CMK (cell line): ENCODE results near the gene MED25.
A peak's percentile ranks its signal among the peaks of the same experiment; 100 is the strongest.

Experiments
- DNase-seq: peaks from one replicate; pipeline ENCODE4 v3.0.0-alpha.2; 2010; ENCODE audit warnings: low read depth

The MED25 gene

DNA sequence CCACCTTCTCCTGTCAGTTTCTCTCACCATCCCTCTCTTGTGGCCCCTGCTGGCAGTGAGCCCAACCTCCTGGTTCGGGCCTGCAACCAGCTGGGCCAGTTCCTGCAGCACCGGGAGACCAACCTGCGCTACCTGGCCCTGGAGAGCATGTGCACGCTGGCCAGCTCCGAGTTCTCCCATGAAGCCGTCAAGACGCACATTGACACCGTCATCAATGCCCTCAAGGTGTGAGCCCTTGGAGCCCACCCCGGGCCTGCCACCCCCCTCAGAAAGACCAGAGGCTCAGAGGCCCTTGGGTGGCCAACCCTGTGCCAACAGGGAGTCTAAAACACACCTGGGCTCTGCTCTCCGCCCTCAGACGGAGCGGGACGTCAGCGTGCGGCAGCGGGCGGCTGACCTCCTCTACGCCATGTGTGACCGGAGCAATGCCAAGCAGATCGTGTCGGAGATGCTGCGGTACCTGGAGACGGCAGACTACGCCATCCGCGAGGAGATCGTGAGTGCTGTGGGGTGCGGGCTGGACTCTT lies 18.8 kb upstream of the MED25 start:
- DNase-seq: no peak

DNA sequence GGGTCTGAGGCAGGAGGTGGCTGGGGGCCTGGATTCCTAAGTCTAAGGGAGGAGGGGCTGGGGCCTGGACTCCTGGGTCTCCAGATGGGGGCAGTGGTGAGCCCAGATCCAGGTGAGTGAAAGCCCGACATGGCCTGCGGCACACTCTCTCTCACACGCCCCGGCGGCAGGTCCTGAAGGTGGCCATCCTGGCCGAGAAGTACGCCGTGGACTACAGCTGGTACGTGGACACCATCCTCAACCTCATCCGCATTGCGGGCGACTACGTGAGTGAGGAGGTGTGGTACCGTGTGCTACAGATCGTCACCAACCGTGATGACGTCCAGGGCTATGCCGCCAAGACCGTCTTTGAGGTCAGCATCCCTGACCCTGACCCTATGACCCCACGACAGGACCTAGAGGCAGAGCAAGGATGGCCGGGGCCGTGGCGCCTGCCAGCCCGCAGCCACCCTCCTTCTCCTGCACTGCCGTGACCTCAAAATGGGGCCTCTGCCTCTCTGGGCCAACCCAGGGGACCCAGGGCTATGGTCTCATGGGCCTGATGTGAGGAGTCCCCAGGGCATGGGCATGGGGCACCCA lies 18.2 kb upstream of the MED25 start:
- DNase-seq: no peak

DNA sequence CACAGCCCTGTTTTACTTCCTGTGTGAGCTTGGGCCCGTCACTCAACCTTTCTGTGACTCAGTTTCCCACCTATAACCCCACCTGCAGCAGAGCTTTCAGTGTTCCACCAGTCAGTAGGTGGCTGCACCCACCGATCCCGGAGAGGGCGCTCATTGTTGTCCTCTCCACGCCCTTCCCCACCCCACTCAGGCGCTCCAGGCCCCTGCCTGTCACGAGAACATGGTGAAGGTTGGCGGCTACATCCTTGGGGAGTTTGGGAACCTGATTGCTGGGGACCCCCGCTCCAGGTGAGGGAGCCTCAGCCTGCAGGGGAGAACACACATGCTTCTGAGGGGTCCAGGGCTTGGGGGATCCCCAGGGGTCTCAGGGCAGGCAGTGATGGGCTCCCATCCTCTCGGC lies 17.3 kb upstream of the MED25 start:
- DNase-seq: no peak

DNA sequence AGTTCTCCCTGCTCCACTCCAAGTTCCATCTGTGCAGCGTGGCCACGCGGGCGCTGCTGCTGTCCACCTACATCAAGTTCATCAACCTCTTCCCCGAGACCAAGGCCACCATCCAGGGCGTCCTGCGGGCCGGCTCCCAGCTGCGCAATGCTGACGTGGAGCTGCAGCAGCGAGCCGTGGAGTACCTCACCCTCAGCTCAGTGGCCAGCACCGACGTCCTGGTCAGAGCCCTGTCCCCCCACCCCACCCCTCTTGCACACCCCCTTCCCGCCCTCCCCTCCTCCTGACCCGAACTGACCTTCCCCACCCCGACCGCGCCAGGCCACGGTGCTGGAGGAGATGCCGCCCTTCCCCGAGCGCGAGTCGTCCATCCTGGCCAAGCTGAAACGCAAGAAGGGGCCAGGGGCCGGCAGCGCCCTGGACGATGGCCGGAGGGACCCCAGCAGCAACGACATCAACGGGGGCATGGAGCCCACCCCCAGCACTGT lies 16.6 kb upstream of the MED25 start:
- DNase-seq: no peak

DNA sequence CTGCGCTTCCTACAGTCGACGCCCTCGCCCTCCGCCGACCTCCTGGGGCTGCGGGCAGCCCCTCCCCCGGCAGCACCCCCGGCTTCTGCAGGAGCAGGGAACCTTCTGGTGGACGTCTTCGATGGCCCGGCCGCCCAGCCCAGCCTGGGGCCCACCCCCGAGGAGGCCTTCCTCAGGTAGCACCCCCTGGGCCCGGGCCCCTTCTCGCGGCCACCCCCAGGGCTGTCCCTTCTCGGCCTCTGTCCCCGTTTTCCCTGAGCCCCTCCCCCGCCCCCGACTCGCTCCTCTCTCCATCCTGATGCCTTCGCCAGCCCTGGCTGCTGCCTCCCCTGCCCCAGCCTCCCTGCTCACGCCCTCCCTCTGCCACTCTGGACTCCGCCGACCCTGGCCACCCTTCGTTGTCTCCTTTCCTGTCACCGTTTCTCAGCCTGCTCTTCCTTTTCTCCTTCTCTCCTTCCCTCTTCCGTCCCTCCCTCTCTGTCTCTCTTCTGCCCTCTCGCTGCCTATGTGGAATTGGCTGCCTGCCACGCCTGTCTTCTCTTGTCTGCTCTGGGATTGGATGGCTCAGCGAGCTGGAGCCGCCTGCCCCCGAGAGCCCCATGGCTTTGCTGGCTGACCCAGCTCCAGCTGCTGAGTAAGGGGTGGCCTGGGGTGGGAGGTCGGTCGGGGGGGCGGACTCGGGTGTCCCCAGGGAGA lies 16.0 kb upstream of the MED25 start:
- no peak for DNase-seq

DNA sequence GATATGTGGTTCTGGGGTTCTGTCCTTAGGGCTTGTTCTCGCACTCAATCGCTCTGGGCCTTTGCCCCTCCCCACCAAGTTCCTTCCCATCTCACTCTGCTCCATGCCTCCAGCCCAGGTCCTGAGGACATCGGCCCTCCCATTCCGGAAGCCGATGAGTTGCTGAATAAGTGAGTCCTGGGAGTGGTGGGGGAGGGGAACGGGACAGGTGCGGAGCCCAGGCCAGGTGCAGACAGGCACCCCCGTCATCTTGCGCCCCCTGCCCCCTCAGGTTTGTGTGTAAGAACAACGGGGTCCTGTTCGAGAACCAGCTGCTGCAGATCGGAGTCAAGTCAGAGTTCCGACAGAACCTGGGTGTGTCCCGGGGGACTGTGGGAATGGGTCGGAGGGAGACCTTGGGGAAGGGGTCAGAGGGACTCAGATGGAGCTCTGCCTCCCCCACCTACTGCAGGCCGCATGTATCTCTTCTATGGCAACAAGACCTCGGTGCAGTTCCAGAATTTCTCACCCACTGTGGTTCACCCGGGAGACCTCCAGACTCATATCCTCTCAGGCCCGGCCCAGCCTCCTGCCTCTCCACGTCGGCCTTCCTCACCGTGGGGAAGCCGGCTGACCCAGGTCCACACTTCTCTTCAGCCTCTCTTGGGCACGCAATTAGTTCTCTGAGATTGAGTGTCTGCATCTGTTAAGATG lies 15.1 kb upstream of the MED25 start:
- no peak for DNase-seq

DNA sequence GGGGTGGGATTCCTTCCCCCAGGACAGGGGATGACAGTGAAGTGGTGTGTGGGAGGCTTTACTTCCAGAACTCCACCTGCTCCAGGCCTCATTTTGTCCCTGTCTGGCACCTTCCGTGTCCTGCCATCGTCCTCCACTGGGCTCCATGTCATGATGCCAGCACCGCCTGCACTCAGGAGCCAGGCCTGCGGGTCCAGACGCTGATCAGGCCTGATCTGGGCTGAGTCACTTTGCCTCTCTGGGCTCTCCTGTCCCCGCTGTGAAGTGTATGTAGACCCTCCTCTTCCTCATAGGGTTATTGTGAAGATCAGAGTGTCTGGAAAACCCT lies 14.6 kb upstream of the MED25 start:
- DNase-seq: no peak

DNA sequence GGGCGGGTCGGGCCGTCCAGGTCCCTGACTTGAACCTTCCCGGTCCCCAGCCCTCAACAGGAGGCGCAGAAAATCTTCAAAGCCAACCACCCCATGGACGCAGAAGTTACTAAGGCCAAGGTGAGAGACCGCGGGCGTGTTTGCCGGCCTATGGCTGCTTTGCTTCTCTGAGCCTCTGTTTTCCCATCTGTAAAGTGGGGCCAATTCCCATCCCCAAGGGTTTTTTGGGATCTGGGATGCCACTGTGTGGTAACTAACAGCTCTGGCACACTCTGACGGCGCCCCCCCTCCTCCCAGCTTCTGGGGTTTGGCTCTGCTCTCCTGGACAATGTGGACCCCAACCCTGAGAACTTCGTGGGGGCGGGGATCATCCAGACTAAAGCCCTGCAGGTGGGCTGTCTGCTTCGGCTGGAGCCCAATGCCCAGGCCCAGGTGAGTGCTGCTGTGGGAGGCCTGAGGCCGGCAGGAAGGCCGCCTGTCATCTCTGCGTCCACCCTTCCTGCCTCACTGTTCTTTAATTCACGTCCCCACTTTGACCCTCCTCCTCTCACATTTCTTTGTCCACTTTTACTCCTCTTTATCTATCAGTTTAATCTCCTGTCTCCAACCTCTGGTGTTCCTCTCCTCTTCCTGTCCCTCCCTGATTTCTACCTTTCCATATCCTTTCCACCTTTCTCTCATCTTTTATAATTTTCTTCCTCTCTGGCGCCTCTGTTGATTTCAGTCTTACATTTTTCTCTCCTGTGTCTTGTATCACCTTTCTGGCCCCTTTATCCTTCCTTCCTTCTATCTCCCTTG lies 12.1 kb upstream of the MED25 start:
- DNase-seq: no peak

DNA sequence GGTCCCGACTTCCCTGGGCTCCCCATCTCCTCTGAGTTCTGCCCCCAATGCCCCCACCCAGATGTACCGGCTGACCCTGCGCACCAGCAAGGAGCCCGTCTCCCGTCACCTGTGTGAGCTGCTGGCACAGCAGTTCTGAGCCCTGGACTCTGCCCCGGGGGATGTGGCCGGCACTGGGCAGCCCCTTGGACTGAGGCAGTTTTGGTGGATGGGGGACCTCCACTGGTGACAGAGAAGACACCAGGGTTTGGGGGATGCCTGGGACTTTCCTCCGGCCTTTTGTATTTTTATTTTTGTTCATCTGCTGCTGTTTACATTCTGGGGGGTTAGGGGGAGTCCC lies 11.5 kb upstream of the MED25 start:
- no peak for DNase-seq

DNA sequence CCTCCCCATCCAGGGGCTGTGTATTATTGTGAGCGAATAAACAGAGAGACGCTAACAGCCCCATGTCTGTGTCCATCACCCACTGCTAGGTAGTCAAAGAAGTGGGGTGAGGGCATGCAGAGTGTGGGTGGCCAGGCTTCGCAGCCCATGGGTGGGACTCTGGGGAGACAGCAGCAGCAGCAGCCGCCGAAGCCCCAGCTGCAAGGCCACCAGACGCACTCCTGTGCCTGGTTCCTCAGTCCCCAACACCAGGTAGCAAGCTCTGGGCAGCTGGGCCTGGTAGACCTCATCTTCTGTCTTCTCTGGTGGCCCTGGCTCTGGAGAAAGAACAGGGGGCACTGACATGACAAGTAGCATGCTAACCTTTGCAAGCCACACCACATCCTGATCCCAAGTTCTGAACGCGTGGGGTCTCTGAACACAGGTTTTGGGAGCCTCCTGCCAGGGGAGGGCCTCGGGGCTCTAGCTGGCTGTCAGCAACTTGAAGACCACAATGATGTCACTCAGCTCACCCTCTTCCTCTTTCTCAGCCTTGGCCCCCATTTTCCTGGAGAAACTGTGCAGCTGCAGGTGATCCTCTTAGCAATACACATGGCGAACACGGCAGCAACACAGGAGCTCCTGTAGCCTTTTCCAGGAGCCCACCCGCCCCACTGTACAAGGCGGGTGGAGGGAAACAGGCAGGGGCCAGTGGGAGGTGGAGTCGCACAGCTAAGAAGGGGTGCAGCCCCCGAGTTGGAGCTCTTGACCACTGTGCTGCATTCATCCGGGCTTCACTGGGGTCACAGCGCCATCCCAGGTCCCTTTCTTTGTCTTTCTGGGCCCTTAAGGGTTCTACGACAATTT lies 10.8 kb upstream of the MED25 start:
- DNase-seq: peak; percentile 43

DNA sequence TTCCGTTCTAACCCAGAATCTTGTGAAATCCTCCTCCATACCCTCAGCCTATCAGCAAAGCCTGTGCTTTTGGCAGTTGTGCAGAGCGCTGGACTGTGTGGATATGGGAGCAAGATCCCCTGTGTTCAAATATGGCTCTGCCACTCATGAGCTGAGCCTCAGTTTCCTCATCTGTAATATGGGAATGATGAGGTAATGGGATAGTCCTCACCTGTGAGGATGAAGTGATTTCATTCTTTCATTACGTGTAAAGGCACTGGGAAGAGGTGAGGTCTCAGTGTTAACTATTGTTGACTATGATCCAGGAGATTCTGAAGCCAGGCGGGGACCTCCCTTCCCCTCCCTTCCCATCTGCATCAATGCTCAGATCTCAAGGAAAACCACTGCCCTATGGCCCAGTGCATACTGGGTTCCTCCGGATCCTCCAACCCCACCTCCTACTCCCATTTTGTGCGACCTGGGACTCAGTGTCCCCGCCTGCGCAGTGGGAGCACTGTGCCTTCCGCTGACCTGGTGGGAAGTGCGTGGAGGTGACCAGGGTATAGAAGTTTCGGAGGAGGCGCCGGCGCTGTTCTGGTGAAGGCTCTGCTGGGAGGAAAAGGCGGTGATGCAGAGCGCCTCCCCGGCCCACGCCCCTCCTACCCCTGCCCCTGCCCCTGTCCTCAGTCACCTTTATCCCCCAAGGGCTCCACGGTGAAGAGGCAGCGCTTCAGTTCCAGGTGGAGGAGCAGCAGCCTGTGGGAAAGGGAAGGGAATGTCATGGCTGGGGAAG lies 10.0 kb upstream of the MED25 start:
- no peak for DNase-seq

DNA sequence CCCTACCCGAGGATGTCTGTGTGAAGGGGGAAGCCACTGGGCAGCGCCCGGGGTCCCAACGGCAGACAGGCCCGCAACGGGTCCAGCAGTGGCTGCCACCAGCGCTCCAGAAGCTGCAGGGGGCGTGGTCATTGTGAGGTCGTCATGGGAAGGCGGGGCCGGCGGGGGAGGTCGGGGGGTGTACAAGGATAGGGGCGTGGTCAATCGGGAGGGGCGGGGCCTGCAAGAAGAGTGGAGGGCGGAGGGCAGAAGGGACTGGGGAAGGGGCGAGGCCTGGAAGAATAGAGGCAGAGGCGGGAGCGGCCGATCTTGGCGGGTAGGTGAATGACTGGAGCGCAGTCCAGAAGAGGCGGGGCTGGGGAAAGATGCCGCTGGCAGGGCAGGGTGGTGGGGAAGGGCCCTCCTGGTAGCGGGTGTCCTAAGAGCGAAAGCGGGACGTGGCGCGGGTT lies 9.4 kb upstream of the MED25 start:
- no peak for DNase-seq

DNA sequence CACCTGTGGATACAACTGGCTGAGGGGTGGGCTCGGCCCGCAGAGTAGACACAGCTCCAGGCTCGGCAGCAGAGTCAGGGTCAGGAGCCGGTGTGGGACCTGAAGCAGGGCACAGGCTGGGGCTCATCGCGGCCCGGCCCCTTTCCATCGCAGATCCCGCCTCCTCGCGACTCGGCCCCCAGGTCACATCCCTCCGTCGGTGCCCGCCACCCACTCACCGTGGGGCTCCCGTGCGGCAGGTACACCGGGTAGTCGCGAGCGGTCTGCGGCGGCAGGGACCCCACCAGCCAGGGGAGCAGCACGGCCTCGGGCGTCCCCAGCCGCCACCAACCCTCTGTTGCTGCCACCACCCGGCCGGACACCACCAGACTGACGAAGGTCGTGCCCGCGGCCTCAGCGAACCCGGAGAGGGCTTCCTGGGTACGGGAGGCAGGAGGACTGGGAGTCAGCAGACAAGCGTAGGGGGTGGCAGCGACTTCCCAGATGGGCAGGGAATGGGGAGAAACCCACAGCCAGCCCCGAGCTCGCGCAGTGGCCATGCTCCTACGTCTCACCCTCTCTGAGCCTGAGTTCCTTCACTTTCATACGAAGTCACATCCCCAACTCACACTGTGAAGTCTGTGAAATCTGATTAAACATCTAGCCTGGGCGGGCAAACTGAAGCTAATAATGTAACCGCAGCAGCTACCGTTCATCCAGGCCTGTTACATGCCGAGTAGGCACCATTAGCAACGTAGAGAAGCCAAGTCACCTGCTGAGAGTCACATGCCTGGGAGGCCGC lies 8.7 kb upstream of the MED25 start:
- DNase-seq: no peak

DNA sequence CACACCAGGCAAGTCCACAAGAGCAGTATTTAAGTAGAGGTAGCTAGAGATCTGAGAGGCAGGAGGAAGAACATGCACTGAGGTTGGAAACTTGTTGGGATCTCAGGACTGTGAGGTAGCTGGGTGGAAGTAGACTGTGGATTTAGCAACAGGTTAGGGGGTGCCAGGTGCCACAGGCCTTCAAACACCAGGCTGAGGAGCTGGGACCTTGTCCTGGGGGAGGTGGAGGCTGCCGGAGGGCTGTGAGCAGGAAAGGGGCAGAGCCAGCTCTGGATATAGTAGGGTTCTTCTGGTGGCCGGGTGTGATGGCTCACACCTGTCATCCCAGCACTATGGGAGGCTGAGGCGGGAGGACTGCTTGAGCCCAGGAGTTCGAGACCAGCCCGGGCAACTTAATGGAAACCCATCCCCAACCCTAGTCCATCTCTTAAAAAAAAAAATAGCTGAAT lies 8.1 kb upstream of the MED25 start:
- no peak for DNase-seq

DNA sequence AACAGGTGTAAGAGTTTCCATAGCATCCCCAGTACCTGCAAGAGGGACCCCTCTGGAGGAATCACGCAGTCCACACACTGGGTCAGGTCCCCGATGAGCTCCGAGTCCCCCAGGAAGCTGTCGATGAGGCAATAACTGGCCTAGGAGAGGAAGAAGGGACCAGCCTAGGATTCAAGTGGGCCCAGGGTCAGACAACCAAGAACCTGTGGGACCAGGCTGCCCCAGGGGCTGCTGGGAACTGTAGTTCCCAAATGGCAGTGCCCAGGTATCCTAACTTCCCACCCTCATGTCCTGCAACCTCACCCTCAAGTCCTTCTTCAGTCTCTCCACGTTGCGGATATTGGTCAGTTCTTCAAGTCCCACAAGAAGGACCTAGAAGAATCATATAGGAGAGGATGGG lies 6.8 kb upstream of the MED25 start:
- DNase-seq: no peak

DNA sequence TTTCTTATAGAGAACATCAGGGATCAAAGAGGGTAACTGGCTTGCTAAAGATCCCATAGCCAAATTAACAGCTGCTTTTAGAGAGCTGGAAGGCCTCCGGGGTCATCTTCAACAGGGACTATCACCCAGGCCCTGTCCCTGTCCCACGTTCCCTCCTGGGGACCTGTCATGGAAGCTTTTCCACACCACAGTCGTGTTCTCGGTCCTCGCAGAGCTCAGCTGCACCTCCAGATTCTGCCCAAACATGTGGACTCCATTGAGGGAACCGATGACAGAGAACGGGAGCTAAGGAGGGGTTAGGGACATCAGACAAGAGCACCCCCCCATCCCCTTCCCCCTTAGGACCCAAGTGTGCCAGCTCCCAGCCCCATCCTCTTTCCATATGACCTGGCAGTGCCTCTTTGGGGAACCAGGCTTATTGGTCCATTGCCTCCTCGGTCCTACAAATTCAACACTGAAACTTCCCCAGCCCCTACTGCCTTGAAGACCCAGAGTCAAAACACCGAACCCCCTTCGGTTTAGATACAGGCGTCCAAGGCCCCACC lies 5.6 kb upstream of the MED25 start:
- DNase-seq: no peak

DNA sequence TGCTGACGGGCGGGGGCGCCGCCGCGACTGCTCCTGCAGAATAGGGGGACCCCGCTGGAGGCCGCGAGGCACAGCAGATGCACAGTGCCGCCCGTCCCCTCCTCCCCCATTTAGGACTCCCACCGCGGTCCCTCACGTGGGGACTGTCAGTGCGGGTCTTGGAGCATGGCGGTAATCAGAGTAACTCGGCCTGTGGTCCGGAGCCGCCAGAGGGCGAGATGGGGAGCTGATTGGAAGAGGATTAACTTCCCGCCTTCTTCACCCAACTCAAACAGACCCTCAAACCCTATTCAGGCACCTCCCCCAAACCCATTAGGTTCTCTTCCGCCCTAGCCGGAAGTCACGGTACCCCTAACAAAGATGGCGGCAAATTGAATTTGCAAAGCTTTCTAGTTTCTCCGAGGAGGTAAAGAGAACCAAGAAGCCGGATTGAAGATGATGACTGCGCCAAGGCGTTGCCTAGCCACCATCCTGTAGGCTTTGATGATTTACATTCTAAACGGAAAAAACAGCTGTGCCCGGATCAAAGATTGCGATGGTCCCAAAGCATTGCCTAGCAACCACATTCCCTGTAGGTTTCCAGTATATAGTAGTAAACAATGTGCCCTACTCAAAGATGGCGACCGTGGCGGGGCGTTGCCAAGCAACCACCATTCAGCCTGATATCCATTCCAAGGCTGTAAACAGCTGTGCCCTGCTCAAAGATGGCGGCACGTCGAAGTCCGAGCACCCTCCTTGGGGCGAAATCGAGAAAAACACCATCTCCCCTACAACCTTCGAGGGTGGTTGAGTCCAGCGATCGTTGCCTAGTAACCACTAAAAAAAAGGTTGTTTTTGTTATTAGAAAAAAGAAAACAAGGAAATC lies 4.9 kb upstream of the MED25 start, which contains the start of gene FUZ:
TSS of gene FUZ (minus strand) at position 296 of the 865 bp plus-strand sequence. CDS start at position 110, 186 bp downstream.
- DNase-seq: peak; percentile 99

DNA sequence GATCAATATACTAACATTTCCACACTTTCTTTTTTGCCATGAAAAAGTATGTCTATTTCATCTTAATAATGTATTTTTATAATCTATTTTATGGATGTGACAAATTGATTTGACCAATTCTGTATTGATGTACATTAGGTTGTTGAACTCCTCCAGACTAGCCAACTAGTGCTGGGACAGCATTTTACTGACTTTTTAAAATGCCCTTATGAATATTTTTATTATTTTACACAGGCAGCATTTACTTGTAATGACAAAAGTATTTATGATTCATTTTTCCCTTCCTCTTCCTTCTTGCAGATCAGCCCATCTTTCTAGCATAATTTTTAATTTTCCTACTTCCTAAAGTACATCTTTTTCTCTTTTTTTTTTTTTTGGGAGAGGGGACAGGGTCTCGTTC lies 4.1 kb upstream of the MED25 start:
- no peak for DNase-seq

DNA sequence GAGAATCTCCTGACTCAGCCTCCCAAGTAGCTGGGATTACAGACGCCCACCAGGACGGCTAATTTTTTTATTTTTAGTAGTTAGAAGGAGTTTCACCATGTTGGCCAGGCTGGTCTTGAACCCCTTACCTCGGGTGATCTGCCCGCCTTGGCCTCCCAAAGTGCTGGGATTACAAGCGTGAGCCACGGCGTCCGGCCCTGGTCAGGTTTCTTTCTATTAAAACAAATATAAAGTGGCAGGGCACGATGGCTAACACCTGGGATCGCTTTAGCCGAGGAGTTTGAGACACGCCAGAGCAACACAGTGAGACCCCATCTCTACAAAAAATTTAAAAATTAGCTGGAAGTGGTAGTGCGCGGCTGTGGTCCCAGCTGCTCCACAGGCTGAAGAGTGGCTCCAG lies 1.5 kb upstream of the MED25 start:
- no peak for DNase-seq
